WTC11 (cell line): ENCODE data around the gene ABCA12. TPM values are rescaled to one million over a fixed set of nuclear protein-coding genes. Genes with fewer than 3 reads are reported as not detected.

Experiments
- ATAC-seq: fragments of 200-7000 bp; cut with Tn5 transposase; 2 replicates; pipeline ENCODE4 v1.10.0; 2021; ENCODE audit warnings: mild to moderate bottlenecking, moderate library complexity
- CTCF ChIA-PET: fragments of 300-600 bp; sonication (Branson Sonifier 250); formaldehyde crosslinking; loops from one replicate; lab custom pipeline; 2021; ENCODE audit warnings: antibody characterized with exemption; lab: Charles Lee
- POLR2A ChIA-PET: fragments of 350-600 bp; sonication (Branson Sonifier 250); formaldehyde crosslinking; loops from one replicate; lab custom pipeline; 2021; ENCODE audit warnings: antibody characterized with exemption; lab: Charles Lee
- DNase-seq: peaks from one replicate; pipeline ENCODE4 v3.0.0; 2021; ENCODE audit warnings: low spot score
- H3K27ac Mint-ChIP-seq: 2 replicates; pipeline ENCODE4 v1.8.0; 2021; ENCODE audit warnings: mixed read lengths
- H3K27me3 Mint-ChIP-seq: 2 replicates; pipeline ENCODE4 v1.8.0; 2021; ENCODE audit warnings: low read depth, mild to moderate bottlenecking, moderate library complexity, mixed read lengths
- H3K36me3 Mint-ChIP-seq: 2 replicates; pipeline ENCODE4 v1.8.0; 2021; ENCODE audit warnings: mixed read lengths
- H3K4me1 Mint-ChIP-seq: 2 replicates; pipeline ENCODE4 v1.8.0; 2022; ENCODE audit warnings: mixed read lengths
- H3K4me3 Mint-ChIP-seq: 2 replicates; pipeline ENCODE4 v1.8.0; 2021; ENCODE audit warnings: mild to moderate bottlenecking, moderate library complexity, mixed read lengths
- H3K9me3 Mint-ChIP-seq: 2 replicates; pipeline ENCODE4 v1.8.0; 2021; ENCODE audit warnings: mixed read lengths
- AFF4 ChIP-seq: sonication (generic); formaldehyde crosslinking; IDR thresholded peaks from 2 replicates; pipeline ENCODE4 v1.8.1; 2023; ENCODE audit warnings: mild to moderate bottlenecking, missing genetic modification reagents, borderline replicate concordance
- ATF1 ChIP-seq: sonication (generic); formaldehyde crosslinking; IDR thresholded peaks from 2 replicates; pipeline ENCODE4 v1.8.1; 2023; ENCODE audit warnings: mild to moderate bottlenecking, moderate library complexity, missing genetic modification reagents
- ETV6 ChIP-seq: sonication (generic); formaldehyde crosslinking; IDR thresholded peaks from 2 replicates; pipeline ENCODE4 v1.8.1; 2022; ENCODE audit warnings: mild to moderate bottlenecking, missing genetic modification reagents
- IRF1 ChIP-seq: sonication (generic); formaldehyde crosslinking; IDR thresholded peaks from 2 replicates; pipeline ENCODE4 v1.8.0; 2023; ENCODE audit warnings: missing genetic modification reagents
- KAT7 ChIP-seq: sonication (generic); formaldehyde crosslinking; IDR thresholded peaks from 2 replicates; pipeline ENCODE4 v1.8.1; 2023; ENCODE audit warnings: missing genetic modification reagents, mild to moderate bottlenecking, borderline replicate concordance
- MYBL2 ChIP-seq: sonication (generic); formaldehyde crosslinking; IDR thresholded peaks from 2 replicates; pipeline ENCODE4 v1.8.1; 2023; ENCODE audit warnings: mild to moderate bottlenecking, moderate library complexity, missing genetic modification reagents
- PRDM15 ChIP-seq: sonication (generic); formaldehyde crosslinking; IDR thresholded peaks from 2 replicates; pipeline ENCODE4 v1.8.0; 2022; ENCODE audit warnings: missing genetic modification reagents
- PREB ChIP-seq: sonication (generic); formaldehyde crosslinking; IDR thresholded peaks from 2 replicates; pipeline ENCODE4 v1.8.1; 2022; ENCODE audit warnings: mild to moderate bottlenecking, missing genetic modification reagents, moderate library complexity, borderline replicate concordance
- RORB ChIP-seq: fragments of 250-450 bp; sonication (Bioruptor Pico); IDR thresholded peaks from 2 replicates; pipeline ENCODE4 v1.9.0; 2021; ENCODE audit warnings: mild to moderate bottlenecking
- TCF7 ChIP-seq: sonication (generic); formaldehyde crosslinking; IDR thresholded peaks from 2 replicates; pipeline ENCODE4 v1.8.0; 2022; ENCODE audit warnings: mild to moderate bottlenecking, low read depth, missing genetic modification reagents, moderate library complexity
- ZNF138 ChIP-seq: sonication (generic); formaldehyde crosslinking; conservative IDR thresholded peaks from 2 replicates; pipeline ENCODE4 v1.8.1; 2022; ENCODE audit warnings: mild to moderate bottlenecking, moderate library complexity, missing genetic modification reagents
- ZNF219 ChIP-seq: sonication (generic); formaldehyde crosslinking; IDR thresholded peaks from 2 replicates; pipeline ENCODE4 v1.8.0; 2023; ENCODE audit warnings: missing genetic modification reagents, mild to moderate bottlenecking, borderline replicate concordance
- ZNF232 ChIP-seq: sonication (generic); formaldehyde crosslinking; IDR thresholded peaks from 2 replicates; pipeline ENCODE4 v1.8.0; 2022; ENCODE audit warnings: mild to moderate bottlenecking, missing genetic modification reagents
- ZNF281 ChIP-seq: sonication (generic); formaldehyde crosslinking; IDR thresholded peaks from 2 replicates; pipeline ENCODE4 v1.8.0; 2023; ENCODE audit warnings: mild to moderate bottlenecking, missing genetic modification reagents
- ZNF317 ChIP-seq: sonication (generic); formaldehyde crosslinking; IDR thresholded peaks from 2 replicates; pipeline ENCODE4 v1.8.1; 2023; ENCODE audit warnings: low read depth, mild to moderate bottlenecking, moderate library complexity, missing genetic modification reagents, borderline replicate concordance
- total RNA-seq: library from RNA; stranded (reverse); gene quantifications from 3 replicates; pipeline ENCODE4 v1.2.3, GENCODE V29; 2021
- TF ChIP-seq, protein P1 (sequence below): fragments of 250-450 bp; sonication (Bioruptor Pico); IDR thresholded peaks from 2 replicates; pipeline ENCODE4 v1.9.0; 2021; ENCODE audit warnings: mild to moderate bottlenecking, borderline replicate concordance
- TF ChIP-seq, protein P2 (sequence below): sonication (generic); formaldehyde crosslinking; IDR thresholded peaks from 2 replicates; pipeline ENCODE4 v1.8.1; 2023; ENCODE audit warnings: mild to moderate bottlenecking, missing genetic modification reagents, moderate library complexity

The ABCA12 gene
- total RNA-seq, 1 experiment from 2014 or later, result 0.04 TPM

- TF ChIP-seq PRDM15 (CRISPR knock-in tag) (no peak), ETV6 (CRISPR knock-in tag) (no peak), MYBL2 (CRISPR knock-in tag) (no peak)
- TF ChIP-seq, protein P1, sequence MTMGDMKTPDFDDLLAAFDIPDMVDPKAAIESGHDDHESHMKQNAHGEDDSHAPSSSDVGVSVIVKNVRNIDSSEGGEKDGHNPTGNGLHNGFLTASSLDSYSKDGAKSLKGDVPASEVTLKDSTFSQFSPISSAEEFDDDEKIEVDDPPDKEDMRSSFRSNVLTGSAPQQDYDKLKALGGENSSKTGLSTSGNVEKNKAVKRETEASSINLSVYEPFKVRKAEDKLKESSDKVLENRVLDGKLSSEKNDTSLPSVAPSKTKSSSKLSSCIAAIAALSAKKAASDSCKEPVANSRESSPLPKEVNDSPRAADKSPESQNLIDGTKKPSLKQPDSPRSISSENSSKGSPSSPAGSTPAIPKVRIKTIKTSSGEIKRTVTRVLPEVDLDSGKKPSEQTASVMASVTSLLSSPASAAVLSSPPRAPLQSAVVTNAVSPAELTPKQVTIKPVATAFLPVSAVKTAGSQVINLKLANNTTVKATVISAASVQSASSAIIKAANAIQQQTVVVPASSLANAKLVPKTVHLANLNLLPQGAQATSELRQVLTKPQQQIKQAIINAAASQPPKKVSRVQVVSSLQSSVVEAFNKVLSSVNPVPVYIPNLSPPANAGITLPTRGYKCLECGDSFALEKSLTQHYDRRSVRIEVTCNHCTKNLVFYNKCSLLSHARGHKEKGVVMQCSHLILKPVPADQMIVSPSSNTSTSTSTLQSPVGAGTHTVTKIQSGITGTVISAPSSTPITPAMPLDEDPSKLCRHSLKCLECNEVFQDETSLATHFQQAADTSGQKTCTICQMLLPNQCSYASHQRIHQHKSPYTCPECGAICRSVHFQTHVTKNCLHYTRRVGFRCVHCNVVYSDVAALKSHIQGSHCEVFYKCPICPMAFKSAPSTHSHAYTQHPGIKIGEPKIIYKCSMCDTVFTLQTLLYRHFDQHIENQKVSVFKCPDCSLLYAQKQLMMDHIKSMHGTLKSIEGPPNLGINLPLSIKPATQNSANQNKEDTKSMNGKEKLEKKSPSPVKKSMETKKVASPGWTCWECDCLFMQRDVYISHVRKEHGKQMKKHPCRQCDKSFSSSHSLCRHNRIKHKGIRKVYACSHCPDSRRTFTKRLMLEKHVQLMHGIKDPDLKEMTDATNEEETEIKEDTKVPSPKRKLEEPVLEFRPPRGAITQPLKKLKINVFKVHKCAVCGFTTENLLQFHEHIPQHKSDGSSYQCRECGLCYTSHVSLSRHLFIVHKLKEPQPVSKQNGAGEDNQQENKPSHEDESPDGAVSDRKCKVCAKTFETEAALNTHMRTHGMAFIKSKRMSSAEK (CRISPR knock-in tag), result no peak
Observed at GRCh38 chr2:215015421-215015820, 123.0 kb downstream of the ABCA12 start (continued).

DNA sequence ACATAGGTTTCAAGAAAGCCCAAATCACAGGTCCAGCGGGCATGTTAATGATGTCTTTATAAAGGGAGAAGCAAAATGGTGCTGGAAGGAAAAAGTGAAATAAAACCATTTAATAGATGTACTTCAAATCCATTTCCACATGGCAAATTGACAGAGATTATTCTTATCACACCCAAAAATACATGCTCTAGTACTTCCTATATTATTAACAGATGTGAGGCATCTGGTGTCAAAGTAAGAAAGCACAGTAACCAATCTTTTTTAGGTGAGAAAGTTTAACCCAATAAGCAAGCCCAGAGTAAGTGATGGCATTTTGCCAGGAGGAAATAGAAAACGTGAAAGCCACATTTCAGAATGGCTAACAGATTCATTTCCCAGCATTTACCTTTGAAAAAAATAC, 128.0 kb downstream of the ABCA12 start:
- DNase-seq (no peak), ATAC-seq (no peak)
- no peaks in the 10 kb centered on the region for H3K36me3 Mint-ChIP-seq
- ChIA-PET POLR2A (no interaction called here), CTCF (no interaction called here)
- no peaks in the 10 kb centered on the region for H3K27me3 Mint-ChIP-seq
- TF ChIP-seq ZNF317, result no peak
- no peak for TF ChIP-seq AFF4
- no peak for TF ChIP-seq ZNF138
- no peak for TF ChIP-seq TCF7 (CRISPR knock-in tag)
- TF ChIP-seq ATF1 (CRISPR knock-in tag), result no peak
- TF ChIP-seq RORB, result no peak
- TF ChIP-seq ZNF219, result no peak
- TF ChIP-seq, protein P2, sequence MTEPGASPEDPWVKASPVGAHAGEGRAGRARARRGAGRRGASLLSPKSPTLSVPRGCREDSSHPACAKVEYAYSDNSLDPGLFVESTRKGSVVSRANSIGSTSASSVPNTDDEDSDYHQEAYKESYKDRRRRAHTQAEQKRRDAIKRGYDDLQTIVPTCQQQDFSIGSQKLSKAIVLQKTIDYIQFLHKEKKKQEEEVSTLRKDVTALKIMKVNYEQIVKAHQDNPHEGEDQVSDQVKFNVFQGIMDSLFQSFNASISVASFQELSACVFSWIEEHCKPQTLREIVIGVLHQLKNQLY (CRISPR knock-in tag), result no peak
- H3K4me3 Mint-ChIP-seq, result no peak overlapping the region
- H3K9me3 Mint-ChIP-seq, result no peaks in the 10 kb centered on the region
- no peak overlapping the region for H3K27ac Mint-ChIP-seq
- H3K4me1 Mint-ChIP-seq, result peaks cover 9% of the 10 kb centered on the region; the same call in 1 of the 2 replicates

DNA sequence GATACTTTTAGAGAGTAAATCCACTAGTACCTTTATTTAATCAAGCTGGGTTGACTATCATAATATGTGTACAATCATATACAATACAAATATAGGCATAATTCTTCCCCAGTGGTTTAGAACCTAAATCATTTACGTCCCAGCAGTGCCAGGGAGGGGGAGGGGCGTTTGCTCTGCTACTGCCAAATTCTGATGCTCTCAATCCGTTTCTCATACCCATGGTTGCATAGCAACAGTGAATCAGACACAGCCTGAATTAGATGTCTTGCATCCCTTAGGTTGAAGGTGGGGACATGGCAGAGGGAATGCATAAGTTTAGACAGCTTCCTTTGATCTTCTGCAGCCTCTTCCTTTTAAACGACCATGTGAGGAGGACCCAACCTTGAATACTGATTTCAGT, 135.4 kb downstream of the ABCA12 start:
- ATAC-seq (no peak; the same call in 1 of the 2 replicates), DNase-seq (peak; percentile 18)
- peaks cover 30% of the 10 kb centered on the region for H3K4me1 Mint-ChIP-seq
- no peaks in the 10 kb centered on the region for H3K27me3 Mint-ChIP-seq
- no peaks in the 10 kb centered on the region for H3K9me3 Mint-ChIP-seq
- no peak overlapping the region for H3K27ac Mint-ChIP-seq
- H3K4me3 Mint-ChIP-seq, result no peak overlapping the region
- H3K36me3 Mint-ChIP-seq, result no peaks in the 10 kb centered on the region
- POLR2A ChIA-PET, result no interaction called here
- CTCF ChIA-PET, result no interaction called here
- TF ChIP-seq ZNF281 (no peak), KAT7 (CRISPR knock-in tag) (no peak), IRF1 (CRISPR knock-in tag) (no peak), ZNF232 (CRISPR knock-in tag) (no peak), PREB (CRISPR knock-in tag) (no peak)
